DMS153 (cell line): ENCODE measurements around the gene ZNF620.
A peak's percentile ranks its signal among the peaks of the same experiment; 100 is the strongest.
"Not testable (repeated sequence)": the region's sequence is repeated elsewhere in the genome, so short reads cannot be mapped to it uniquely, and the experiment has no call there.

Source experiments
- DNase-seq: peaks from one replicate; lab custom pipeline; 2025; lab: John Stamatoyannopoulos, UW

Gene ZNF620

DNA sequence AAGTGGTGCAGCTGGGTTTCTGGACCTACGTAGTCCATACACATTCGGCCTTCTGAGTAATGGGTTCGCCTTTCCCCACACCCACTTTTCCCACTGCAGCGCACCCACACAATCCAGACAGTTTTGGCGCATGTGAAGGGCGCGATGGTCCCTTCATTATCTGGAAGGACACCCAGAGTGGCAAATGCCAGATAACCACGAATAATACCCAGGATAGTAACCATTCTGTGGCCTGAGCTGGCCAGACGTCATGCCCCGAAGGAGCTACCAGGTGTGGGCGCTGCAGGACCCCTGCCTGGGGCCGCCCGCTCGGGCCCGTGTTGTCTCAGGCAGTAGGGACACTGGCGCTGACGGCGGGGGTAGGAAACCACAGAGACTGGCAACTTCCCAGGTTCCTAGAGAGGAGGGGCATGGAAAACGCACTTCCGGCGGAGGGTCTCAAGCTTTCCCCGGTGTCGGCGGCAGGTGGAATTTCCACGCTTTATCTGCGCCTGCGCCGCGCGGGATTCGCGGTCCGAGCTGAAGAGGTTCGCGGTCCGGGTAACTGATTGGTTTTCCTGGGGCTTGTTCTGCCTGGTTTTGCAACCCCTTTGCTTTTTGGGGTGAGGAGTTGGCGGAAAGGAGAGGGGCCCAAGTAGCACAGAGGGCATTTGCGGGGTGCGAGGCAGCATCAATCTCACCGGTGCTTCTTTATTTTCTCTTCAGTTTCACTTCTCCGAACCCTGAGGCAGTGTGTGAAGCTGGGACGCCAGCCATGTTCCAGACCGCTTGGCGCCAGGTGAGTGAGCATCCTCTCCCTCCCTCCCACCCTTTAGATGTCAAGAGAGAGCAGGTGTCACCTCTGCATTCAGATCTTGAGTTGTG, at the start of gene ZNF620:
ZNF620 (plus strand) TSS at position 441 of the 864 bp plus-strand sequence; CDS start at position 755, 314 bp downstream.
- peak; percentile 64 for DNase-seq

GRCh38 chr3:40456279-40456939, 49.4 kb upstream of the ZNF620 start:
- DNase-seq: no peak

DNA sequence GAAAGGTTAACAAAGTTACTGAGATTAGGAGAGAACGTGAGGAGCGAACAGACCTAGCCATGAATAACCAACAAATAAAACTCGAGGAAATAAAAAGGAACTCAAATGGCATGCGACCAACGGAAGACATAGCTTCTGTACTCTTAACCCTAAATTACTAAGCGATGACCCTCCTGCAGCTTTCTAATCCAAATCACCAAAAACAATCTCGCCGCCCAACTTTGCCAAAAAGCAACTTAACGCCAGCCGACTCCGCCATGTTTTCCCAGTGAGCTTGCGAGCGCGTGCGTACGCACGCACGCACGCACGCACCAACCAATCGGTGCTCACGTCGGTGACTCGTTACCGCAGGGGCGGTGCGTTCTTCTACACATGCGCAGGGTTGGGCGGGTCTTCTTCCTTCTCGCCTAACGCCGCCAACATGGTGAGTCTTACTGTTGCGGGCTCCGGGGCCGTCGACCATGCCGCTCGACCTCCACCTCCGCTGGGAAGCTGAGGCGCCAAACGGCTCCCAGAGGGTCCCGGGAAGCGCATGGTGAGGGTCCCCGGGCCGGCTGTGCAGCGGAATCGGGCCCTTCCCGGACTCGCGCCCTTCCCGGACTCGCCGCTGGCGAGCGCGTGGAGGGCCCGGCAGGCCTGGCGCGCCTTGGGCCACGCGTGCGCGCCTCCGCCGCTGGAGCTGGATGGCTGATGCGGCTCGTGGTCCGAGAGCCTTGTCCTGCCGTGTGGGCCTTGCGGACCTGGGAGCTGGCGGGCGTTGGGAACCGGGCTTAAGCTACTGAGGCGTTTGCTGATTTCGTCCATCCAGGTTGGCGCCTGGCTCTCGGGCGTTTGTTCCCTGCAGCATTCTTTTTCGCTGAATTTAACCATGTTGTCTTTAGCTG, 48.7 kb upstream of the ZNF620 start, which contains the start of gene RPL14:
RPL14 (plus strand) TSS at position 400 of the 884 bp plus-strand sequence; CDS start at position 533, 133 bp downstream.
- DNase-seq: peak; percentile 59

DNA sequence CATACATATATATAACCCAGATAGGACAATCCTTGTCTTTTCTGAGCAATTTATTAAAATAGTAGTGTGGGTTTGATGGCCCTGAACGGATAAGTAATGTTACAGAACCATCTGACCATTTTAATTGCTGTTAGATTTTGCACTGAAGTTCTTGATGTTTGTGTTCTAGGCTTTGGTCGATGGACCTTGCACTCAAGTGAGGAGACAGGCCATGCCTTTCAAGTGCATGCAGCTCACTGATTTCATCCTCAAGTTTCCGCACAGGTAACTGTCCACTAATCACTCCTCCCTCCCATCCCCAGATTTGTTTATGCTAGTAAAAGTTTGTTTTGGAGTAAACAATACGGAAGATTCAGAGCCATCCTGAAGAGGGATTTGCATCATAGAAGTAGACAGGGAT, 47.4 kb upstream of the ZNF620 start:
- no peak for DNase-seq

DNA sequence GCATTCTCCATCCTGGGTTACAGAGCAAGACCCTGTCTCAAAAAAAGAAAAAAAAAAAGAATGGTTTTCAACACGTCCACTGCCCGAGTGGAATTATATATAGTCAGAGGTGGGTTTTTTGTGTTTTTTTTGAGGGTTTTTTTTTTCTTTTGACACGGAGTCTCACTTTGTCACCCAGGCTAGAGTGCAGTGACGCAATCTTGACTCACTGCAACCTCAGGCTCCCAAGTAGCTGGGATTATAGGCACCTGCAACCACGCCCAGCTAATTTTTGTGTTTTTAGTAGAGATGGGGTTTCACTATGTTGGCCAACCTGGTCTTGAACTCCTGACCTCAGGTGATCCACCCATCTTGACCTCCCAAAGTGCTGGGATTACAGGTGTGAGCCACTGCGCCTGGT, 45.4 kb upstream of the ZNF620 start:
- DNase-seq: not testable (repeated sequence)

GRCh38 chr3:40461161-40461560, 44.7 kb upstream of the ZNF620 start:
- no peak for DNase-seq

GRCh38 chr3:40462838-40463237, 43.0 kb upstream of the ZNF620 start:
- DNase-seq: not testable (repeated sequence)

GRCh38 chr3:40463579-40463978, 42.3 kb upstream of the ZNF620 start:
- no peak for DNase-seq

- DNase-seq: no peak
Observed at GRCh38 chr3:40464339-40465110, 41.3 kb upstream of the ZNF620 start.

- DNase-seq: no peak
Observed at GRCh38 chr3:40465111-40465407, 40.8 kb upstream of the ZNF620 start.

DNA sequence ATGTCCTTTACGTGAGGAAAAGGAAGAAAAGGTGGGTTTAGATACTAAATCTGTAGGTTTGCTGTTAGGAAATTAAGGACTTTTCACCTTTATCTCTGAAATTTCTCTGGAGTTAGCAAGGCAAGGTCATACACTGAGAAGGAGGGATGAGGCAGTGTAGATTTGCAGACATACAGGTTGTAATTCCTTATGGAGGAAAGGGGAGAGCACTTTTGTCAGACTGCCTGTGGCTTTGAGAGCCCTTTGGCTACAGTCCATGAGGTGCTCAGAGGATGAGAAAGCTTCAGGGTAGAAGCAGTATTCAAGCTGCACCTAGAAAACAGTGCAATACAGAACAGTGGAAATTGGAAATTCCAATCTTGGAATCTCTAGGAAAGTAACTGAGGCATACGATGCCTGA, 40.4 kb upstream of the ZNF620 start:
- no peak for DNase-seq

DNA sequence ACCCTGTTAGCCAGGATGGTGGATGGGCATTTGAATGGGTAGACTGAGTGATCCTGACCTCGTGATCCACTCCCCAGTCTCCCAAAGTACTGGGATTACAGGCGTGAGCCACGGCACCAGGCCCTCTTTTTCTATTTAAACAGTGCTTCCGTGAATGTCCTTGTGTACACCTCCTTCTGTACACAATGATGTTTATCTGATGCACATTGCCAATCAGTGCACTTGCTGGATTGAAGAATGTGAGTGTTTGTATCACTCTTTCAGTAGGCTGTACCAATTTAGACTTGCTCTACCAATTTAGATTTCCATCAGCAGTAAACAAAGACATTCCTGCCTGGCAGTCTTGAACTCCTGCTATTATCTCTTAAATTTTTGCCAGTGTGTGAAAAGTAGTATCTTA, 37.8 kb upstream of the ZNF620 start:
- no peak for DNase-seq

- DNase-seq: no peak
Observed at GRCh38 chr3:40470701-40471100, 35.1 kb upstream of the ZNF620 start.

GRCh38 chr3:40476478-40477470, 29.1 kb upstream of the ZNF620 start, which contains the start of gene ZNF619:
ZNF619 (plus strand) TSS chr3:40477122; CDS start chr3:40477980, 858 bp downstream.
- DNase-seq: peak; percentile 5

DNA sequence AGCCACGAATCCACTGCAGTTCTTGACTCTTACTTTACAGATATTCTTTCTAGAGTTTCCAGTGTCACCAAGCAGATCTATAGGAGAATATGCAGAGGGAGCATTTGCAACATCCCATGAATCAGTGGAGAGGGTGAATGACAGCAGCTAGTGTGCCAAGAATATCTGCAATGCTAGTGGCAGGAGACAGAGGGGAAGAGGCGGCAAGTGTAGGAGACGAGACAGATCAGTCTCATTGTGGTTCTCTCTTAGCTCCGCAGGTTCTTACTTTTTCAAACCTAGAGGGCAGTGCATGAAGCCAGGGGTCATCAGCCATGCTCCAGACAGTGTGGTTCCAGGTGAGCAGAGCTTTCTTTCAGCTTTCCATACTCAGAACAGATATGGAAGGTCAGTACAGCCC, 28.2 kb upstream of the ZNF620 start:
- DNase-seq: no peak

DNA sequence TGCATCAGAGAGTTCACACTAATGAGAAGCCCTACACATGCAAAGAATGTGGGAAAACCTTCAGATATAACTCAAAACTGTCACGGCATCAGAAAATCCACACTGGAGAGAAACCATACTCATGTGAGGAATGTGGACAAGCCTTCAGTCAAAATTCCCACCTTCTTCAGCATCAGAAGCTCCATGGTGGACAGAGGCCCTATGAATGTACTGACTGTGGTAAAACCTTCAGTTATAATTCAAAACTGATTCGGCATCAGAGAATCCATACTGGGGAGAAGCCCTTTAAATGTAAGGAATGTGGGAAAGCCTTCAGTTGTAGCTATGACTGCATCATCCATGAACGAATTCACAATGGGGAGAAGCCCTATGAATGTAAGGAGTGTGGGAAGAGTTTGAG, 18.7 kb upstream of the ZNF620 start:
- DNase-seq: no peak

DNA sequence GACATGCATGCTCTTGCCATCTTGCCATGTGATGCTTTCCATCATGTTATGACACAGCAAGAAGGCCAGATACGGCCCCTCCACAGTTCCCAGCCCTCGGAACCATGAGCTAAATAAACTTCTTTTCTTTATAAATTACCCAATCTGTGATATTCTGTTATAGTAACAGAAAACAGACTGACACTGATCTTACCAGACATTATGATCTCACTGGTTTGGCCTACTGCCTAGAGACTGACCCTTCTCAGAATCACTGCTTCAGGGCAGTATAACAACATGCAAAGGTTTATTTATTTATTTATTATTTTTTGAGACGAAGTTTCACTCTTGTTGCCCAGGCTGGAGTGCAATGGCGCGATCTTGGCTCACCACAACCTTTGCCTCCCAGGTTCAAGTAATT, 14.9 kb upstream of the ZNF620 start:
- DNase-seq: no peak

DNA sequence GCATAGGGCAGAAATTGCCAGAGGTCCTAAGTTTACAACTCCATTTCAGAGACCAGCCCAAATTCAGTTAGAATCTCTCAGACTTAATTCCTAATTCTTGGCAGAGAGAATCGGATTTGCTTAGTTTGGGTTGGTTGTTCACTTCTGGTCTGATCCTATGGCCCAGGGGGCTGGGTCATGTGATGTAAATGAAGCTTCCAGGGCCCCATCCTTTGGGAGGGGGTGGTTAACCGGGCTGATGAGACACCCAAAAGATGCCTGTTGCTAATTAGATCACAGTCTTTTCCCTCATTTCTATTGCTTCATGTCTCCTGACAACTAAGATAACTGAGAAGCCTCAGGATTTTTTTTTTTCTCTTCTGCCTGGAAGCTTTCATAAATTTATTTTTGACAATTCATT, 11.1 kb upstream of the ZNF620 start:
- DNase-seq: no peak

DNA sequence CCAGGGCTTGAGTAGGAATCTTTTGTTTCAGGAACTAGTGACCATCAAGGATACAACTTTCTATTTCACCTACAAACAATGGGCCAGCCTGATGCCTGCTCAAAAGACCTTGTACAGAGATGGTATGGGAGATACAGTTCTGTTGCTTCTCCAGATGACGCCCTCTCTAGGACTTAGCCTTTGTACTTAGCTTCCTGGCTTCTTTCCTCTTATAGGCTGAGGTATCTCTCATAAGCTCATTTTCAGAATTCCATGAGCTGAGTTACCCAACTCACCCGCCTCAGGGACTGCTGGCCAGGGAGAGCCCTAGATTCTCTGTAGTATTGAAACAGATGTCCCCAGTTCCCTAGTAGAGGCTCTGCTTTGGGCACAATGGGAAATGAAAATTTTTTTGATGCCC, 8.6 kb upstream of the ZNF620 start:
- DNase-seq: no peak

- no peak for DNase-seq
Observed at GRCh38 chr3:40499952-40500351, 5.9 kb upstream of the ZNF620 start.
